ENCODE data around the gene IGDCC3. TPM values are rescaled to one million over a fixed set of nuclear protein-coding genes. Genes with fewer than 3 reads are reported as not detected.
A peak's percentile ranks its signal among the peaks of the same experiment; 100 is the strongest.

Gene IGDCC3
- total RNA-seq, 1 donor from 2014 or later, result 342 TPM

- Mint-ChIP-seq H3K27me3 (ENCODE audit: unreplicated experiment) (peaks cover 41% of the 10 kb centered on the region), H3K27ac (ENCODE audit: unreplicated experiment) (no peak overlapping the region), H3K4me3 (ENCODE audit: unreplicated experiment) (peak overlapping the region; percentile 6), H3K36me3 (ENCODE audit: unreplicated experiment) (no peaks in the 10 kb centered on the region), H3K4me1 (ENCODE audit: low read depth, unreplicated experiment) (peaks cover 48% of the 10 kb centered on the region), H3K9me3 (ENCODE audit: unreplicated experiment) (peaks cover 40% of the 10 kb centered on the region)
- no peak for TF ChIP-seq CTCF (IDR thresholded peaks at IDR 0.05; ENCODE audit: partially characterized antibody, unreplicated experiment)
- peak; percentile 4 for DNase-seq
Measured at GRCh38 chr15:65331811-65332210, 46.0 kb downstream of the IGDCC3 start.

GRCh38 chr15:65330934-65331645, 46.7 kb downstream of the IGDCC3 start:
- Mint-ChIP-seq H3K4me1 (ENCODE audit: low read depth, unreplicated experiment) (peaks cover 45% of the 10 kb centered on the region), H3K4me3 (ENCODE audit: unreplicated experiment) (no peak overlapping the region), H3K27ac (ENCODE audit: unreplicated experiment) (no peak overlapping the region), H3K36me3 (ENCODE audit: unreplicated experiment) (no peaks in the 10 kb centered on the region), H3K9me3 (ENCODE audit: unreplicated experiment) (peaks cover 35% of the 10 kb centered on the region), H3K27me3 (ENCODE audit: unreplicated experiment) (peaks cover 34% of the 10 kb centered on the region)
- no peak for TF ChIP-seq CTCF (IDR thresholded peaks at IDR 0.05; ENCODE audit: partially characterized antibody, unreplicated experiment)
- DNase-seq, result peak; percentile 7

- Mint-ChIP-seq H3K4me1 (ENCODE audit: low read depth, unreplicated experiment) (peaks cover 36% of the 10 kb centered on the region), H3K9me3 (ENCODE audit: unreplicated experiment) (peaks cover 33% of the 10 kb centered on the region), H3K27ac (ENCODE audit: unreplicated experiment) (peak overlapping the region; percentile 38), H3K27me3 (ENCODE audit: unreplicated experiment) (peaks cover 27% of the 10 kb centered on the region), H3K36me3 (ENCODE audit: unreplicated experiment) (no peaks in the 10 kb centered on the region), H3K4me3 (ENCODE audit: unreplicated experiment) (no peak overlapping the region)
- TF ChIP-seq CTCF (IDR thresholded peaks at IDR 0.05; ENCODE audit: partially characterized antibody, unreplicated experiment), result no peak
- DNase-seq, result no peak
Measured at GRCh38 chr15:65329984-65330735, 47.6 kb downstream of the IGDCC3 start.

- H3K27me3 Mint-ChIP-seq (ENCODE audit: unreplicated experiment), result peaks cover 31% of the 10 kb centered on the region
- H3K27ac Mint-ChIP-seq (ENCODE audit: unreplicated experiment), result no peak overlapping the region
- peaks cover 37% of the 10 kb centered on the region for H3K9me3 Mint-ChIP-seq (ENCODE audit: unreplicated experiment)
- no peak for TF ChIP-seq CTCF (IDR thresholded peaks at IDR 0.05; ENCODE audit: partially characterized antibody, unreplicated experiment)
- H3K4me1 Mint-ChIP-seq (ENCODE audit: low read depth, unreplicated experiment), result peaks cover 31% of the 10 kb centered on the region
- peak; percentile 8 for DNase-seq
- H3K4me3 Mint-ChIP-seq (ENCODE audit: unreplicated experiment), result no peak overlapping the region
- no peaks in the 10 kb centered on the region for H3K36me3 Mint-ChIP-seq (ENCODE audit: unreplicated experiment)
Measured at GRCh38 chr15:65329288-65329983, 48.4 kb downstream of the IGDCC3 start.

Data from glutamatergic neuron (in vitro differentiated cells).